Amniotic stem cell (primary cell): ENCODE measurements around the gene TYW5.
A peak's percentile ranks its signal among the peaks of the same experiment; 100 is the strongest.
"Not testable (repeated sequence)": the region's sequence is repeated elsewhere in the genome, so short reads cannot be mapped to it uniquely, and the experiment has no call there.

ENCODE experiments used
- DNase-seq: peaks from one replicate; lab custom pipeline; 2025; lab: John Stamatoyannopoulos, UW

Gene TYW5

DNA sequence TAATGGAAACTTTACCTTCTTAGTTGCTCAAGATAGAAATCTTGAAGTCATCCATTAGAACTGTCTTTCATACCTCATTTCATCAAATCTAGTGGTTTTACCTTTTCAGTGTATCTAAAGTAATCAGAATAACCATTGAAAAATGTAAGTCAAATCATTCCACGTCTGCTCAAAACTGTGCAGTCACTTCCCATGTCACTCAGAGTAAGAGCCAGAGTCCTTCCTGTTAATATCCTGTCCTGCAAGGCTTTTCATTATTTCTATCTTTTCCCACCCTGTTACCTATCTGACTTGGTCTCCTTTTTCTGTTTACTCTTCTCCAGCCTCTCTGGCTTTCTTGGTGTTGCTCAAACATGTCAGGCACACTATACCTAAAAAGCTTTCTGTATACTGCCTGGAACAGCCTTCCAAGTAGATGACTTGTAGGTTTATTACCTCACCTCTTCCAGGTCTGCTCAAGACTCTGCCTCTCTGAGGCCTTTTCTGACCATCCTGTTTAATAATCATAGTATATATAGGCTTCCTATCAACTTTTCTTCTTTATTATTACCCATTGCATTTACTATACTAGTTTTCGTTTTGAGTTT lies 40.8 kb downstream of the TYW5 start:
- no peak for DNase-seq

DNA sequence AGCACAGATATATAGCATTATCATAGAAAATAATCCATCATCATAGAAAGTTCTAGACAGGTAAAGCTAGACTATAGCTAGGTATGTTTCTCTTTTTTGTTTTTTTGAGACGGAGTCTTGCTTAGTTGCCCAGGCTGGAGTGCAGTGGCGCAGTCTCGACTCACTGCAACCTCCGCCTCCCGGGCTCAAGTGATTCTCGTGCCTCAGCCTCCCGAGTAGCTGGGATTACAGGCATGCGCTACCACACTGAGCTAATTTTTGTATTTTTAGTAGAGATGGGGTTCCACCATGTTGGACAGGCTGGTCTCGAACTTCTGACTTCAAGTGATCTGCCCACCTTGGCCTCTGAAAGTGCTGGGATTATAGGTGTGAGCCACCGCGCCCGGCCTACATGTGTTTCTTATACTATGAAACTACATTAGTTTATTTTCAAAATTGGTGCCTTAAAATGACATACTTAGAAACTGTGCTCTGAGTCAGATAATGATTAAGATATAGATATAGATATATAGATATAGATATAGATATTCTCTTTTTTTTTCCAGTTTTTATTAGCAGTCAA lies 42.7 kb downstream of the TYW5 start:
- not testable (repeated sequence) for DNase-seq

DNA sequence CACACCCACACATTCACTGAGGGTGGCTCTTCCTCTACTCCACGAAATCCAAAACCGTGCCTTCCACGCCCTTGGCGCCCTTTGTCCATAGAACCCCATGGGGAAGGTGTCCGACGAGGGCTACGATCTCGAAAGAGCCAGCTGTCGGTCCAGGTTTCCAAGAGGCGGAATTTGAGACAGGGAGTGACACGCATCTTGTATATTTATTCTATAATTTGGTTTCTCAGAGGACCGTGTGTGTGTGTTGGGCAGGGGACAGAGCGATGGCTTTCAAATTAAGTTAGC lies 43.5 kb downstream of the TYW5 start:
- no peak for DNase-seq

DNA sequence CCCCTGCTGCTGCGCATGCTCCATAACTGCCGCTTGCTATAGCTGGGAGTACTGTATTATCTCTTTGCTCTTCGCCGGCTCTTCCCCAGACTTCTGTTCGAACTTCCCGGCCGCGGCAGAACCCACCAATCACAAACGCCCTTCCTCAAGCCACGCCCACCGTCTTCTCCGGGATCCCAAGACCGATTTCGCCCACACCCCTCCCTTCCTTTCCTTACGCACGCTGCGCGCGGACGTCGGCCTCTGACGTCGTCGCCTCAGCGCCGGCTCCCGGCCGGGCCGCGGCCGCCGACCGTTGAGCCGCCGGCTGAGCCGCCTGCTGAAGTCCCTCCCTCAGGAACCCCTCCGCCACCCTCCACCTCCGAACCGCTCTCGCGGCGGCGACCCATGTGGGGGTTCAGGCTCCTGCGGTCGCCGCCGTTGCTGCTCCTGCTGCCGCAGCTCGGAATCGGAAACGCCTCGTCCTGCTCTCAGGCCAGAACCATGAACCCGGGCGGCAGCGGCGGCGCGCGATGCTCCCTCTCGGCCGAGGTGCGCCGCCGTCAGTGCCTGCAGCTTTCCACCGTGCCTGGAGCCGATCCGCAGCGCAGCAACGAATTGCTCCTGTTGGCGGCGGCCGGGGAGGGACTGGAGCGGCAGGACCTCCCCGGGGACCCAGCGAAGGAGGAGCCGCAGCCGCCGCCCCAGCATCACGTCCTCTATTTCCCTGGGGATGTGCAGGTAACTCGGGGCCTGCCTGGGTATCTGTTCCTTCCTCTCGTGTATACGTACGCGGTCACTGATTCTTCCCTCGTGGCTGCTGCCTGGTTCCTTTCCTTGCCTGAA lies 44.0 kb downstream of the TYW5 start, which contains the start of gene C2orf69:
TSS of gene C2orf69 (plus strand) at position 242 of the 825 bp plus-strand sequence. CDS start at position 388, 146 bp downstream.
- DNase-seq, result peak; percentile 96

DNA sequence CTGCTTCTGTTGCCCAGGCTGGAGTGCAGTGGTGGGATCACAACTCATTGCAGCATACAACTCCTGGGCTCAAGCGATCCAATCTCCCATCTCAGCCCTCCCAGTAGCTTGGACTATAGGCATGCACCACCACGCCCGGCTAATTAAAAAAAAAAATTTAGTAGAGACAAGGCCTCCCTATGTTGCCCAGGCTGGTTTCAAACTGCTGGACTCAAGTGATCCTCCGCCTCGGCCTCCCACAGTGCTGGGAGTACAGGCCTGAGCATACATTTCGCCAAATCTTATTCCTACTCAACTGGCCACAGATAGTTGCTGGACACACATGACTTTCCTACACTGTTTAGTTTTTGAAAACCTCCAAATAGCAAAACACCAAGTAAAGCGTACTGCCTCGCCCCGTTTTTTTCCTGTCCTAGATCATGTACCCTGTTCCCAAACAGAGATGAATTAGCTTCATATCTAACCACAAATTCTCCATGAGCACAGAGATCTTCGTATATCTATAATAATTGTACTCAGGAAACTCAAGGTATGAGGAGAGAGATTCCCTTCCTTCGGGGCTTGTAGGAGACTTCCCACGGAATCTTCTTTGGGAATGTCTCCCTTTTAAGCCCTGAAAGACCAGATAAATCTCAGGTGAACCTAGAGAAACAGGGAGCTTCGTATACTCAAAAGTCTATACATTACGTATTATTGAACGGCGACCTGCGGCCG lies 44.8 kb downstream of the TYW5 start:
- DNase-seq, result no peak

DNA sequence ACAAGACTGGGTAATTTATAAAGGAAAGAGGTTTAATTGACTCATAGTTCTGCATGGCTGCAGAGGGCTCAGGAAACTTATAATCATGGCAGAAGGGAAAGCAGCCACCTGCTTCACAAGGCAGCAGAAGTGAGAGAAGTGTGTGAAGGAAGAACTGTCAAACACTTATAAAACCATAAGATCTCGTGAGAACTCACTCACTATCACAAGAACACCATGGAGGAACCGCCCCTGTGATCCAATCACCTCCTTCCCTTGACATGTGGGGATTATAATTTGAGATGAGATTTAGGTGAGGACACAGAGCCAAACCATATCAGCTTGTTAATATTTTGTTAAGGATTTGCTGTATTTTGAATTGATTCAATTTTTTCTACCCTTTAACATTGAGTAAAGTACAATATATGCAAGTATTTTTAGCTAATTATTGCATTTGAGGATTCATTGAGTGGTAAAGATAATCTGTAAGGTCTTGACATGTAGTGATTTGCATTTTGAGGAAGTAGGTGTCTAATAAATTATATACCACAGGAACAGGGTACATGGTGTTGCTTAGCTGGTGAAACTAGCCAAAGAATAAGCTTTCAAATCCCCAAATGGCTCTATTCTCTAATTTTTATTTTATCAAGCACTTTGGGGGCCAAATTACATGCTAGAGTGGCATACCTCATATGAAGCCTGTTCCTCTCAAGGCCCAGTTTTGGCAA lies 48.1 kb downstream of the TYW5 start:
- DNase-seq, result no peak

DNA sequence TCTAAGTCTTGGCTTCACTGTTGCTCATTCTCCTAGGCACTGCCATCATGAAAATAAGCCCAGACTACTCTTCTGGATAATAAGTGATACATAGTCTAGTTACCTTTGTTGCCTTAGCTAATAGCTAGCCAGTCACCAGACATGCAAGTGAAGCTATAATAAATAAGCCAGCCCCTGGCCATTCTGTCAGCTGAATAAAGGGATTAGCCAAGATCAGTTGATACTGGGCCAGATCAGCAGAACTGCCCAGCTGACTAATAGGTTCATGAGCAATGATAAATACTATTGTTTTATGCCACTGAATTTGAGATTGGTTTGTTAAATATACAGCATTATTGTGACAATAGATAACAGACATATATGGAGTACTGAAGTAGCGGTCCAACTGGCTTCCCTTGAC lies 52.2 kb downstream of the TYW5 start:
- no peak for DNase-seq

DNA sequence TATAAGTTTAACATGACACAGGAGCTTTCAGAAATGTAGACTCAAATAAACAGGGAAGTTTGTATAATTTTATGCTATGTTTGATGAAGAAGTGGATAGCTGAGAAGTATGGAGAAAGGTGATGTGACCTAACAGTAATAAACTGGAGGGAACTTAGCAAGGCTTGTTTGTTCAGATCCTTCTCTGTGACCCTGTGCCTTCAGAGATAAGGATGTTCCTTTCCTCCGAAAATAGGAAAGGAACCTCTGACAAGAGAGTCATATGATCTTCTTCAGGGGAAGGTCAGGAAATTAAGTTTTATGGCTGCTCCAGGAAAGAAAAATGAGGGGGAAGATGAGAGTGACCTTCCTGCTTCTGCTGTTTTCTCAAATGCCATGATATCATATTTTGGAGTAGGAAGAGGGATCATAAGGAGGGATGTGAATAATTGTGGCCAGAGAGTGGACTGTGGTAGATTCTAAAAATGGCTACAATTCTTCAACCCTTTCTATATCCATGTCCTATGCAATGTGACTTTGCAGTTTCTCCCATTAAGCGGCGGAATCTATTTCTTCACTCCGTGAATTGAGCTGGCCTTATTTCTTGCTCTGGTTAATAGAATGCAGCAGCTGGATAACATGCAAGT lies 52.7 kb downstream of the TYW5 start:
- no peak for DNase-seq

DNA sequence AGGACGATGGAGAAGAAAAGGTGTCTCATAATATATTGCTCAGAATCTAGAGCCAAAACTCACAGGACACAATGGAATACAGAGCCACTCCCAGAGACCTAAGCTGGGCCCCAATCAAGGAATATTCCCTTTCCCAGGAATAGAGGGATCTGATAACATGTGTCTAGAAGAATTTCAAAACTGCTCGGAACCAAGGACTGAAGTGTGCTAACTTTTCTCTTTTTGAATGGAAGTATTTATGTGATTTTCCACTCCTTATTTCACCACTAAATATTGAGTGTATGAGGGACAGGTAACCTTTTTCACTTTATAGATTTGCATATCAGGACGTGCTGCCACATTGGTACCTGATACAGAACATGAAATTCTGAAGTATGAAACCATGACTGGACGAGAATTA lies 53.3 kb downstream of the TYW5 start:
- DNase-seq, result no peak

DNA sequence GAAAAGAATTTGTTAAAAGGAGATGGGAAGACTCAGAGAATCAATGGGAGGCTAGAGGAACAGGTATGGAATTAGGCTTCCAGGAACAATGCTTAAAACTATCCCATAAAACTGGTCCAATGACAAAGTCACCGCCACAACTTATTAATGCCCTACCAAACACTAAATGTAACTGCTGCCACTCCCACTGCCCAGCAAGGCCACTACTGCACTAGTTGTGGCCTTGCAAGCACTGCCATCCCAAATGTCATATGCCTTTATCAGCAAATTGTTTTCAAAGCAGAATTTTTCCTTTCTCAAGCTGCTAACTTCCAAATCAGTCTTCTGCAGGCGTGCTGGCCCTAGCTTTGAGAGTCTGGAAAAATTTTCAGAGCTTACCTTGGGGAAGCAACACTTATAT lies 58.7 kb downstream of the TYW5 start:
- no peak for DNase-seq

DNA sequence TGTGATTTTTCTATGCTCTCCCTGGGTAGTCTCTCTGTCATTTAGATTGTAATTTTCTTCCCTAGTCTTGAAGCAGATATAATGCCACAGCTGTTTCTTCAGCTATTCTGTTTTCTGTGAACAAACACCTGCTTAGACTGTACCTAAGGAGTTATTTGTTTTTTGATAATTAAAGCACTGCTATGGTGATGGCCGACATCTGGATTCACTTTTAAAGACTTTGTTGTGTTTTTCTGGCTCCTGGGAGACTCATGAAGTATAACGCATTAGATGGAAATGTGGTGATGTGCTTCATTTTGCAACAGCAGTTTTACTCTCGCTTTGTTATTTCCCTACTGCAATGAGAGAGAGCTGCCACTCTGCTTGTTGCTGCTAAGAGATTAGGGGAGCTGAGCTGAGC lies 59.9 kb downstream of the TYW5 start:
- no peak for DNase-seq

DNA sequence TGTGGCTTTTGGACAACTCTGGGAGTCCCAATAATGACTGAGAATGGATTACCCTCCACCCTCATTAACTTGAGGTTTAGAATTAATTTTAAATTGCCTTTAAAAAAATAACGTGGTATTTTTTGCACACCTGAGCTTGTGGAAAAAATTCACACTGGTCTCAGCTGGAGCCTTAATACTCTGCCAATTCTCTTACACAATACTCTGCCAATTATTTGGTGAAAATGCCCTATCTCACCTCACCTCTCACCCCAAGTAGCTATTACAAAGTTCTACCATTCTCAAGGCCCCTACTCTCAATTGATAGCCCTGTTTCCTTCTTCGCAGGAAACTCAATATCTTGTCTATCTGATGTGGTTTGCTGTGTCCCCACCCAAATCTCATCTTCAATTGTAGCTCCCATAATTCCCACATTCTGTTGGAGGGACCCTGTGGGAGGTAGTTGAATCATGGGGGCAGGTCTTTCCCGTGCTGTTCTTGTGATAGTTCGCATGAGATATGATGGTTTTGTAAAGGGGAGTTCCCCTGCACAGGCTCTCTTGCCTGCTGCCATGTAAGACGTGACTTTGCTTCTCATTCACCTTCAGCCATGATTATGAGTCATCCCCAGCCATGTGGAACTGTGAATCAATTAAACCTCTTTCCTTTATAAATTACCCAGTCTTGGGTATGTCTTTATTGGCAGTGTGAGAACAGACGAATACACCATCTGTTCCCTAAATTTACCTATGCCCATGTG lies 71.6 kb downstream of the TYW5 start:
- DNase-seq, result no peak

DNA sequence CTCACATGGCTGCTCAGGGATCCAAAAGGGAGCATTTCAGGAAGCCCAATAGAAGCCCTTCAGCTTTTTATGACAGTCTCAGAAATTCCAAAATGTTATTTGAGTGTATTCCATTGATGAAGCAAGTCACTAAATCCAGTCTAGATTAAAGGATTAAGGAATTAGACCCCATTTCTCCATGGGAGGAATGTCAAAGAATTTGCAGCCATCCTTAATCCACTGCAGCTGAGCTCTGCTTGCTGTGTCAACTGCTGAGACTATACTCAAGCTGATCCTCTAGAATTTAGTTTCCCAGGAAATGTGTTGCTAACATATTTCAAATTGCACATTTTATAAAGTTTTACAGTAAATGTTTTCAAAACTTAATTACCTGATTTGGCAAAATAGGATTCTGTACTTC lies 72.6 kb downstream of the TYW5 start:
- no peak for DNase-seq
